Erythroblast (primary cell): ENCODE results near the gene MYO9B.

Experiments
- GATA1 ChIP-seq: IDR thresholded peaks from 2 replicates; pipeline ENCODE4 v1.6.1; 2011; ENCODE audit warnings: low read depth, mild to moderate bottlenecking, control low read depth, low read length, moderate library complexity
- POLR2A ChIP-seq: IDR thresholded peaks from 2 replicates; pipeline ENCODE4 v1.6.1; 2011; ENCODE audit warnings: mild to moderate bottlenecking, low read length

DNA sequence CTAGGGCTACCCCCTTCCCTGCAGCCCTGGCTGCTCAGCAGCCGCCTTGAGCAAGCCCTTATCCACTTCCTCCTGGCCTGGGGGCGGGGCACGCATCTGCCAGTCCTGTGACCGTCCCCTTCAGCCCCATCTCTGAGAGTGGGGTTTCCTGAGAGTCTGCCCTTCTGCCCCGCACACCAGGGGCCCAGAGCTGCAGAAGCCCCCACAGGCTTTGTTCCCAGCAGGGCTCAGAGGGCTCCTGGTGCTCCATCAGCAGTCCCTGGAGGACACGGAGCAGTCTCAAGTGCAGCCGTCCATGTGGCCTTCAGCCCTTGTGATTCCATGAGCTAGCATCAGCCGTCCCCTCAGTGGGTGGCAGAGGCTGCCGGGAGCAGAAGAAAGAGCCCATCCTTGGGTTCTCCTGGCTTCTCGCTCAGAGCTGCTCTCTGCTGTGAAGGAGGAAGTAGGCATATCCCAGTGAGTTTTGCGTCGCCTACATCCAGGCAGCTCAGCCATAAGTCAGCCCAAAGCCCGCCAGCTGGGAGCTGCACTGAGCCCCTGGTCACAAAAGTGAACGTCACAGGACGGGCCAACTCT, 16.3 kb downstream of the MYO9B start:
- TF ChIP-seq POLR2A (no peak), GATA1 (no peak)
